ENCODE measurements around the gene TRIM5. TPM values are rescaled to one million over a fixed set of nuclear protein-coding genes. Genes with fewer than 3 reads are reported as not detected.
"Not testable (repeated sequence)": the region's sequence is repeated elsewhere in the genome, so short reads cannot be mapped to it uniquely, and the experiment has no call there.

TRIM5 gene
- polyA plus RNA-seq, 3 donors, result 9.4 to 14.4 (median 10.6) TPM

GRCh38 chr11:5682890-5683441, 1.9 kb downstream of the TRIM5 start:
- H3K27me3 Mint-ChIP-seq (ENCODE audit: low read depth in 3 of 3); H3K4me3 ChIP-seq (replicated peaks in 1 of 3; ENCODE audit: low read depth in 2 of 3, low read length in 3 of 3); H3K9me3 Mint-ChIP-seq; H3K27ac ChIP-seq (ENCODE audit: low read depth in 1 of 2, low read length in 2 of 2); H3K27me3 ChIP-seq (ENCODE audit: control insufficient read depth in 2 of 2, insufficient read depth in 2 of 2, low read length in 2 of 2); H3K4me2 ChIP-seq (replicated peaks; ENCODE audit: extremely low read depth, low read length, poor library complexity, severe bottlenecking); H3K4me3 Mint-ChIP-seq; H2AFZ ChIP-seq (ENCODE audit: insufficient read depth, low read depth, low read length, poor library complexity, severe bottlenecking); intact Hi-C loops (cut with micrococcal nuclease); H3K9ac ChIP-seq (ENCODE audit: insufficient read depth, low read length, poor library complexity, severe bottlenecking); DNase-seq; H3K9me3 ChIP-seq (replicated peaks in 1 of 2; ENCODE audit: control insufficient read depth in 1 of 2, insufficient read depth in 1 of 2, low read length in 2 of 2): not testable (repeated sequence)
- Histone ChIP-seq H4K20me1 (ENCODE audit: insufficient read depth, low read length) (peaks cover 20% of the 10 kb centered on the region), H3K36me3 (replicated peaks in 1 of 2; ENCODE audit: control insufficient read depth in 1 of 2, insufficient read depth in 2 of 2, low read length in 2 of 2) (peaks cover 21 to 34% of the 10 kb centered on the region in 2 donors), H3K79me2 (ENCODE audit: insufficient read depth, low read length) (peaks cover 55% of the 10 kb centered on the region), H3K4me1 (ENCODE audit: control insufficient read depth in 1 of 2, insufficient read depth in 2 of 2, low read length in 2 of 2) (peaks cover 12 to 17% of the 10 kb centered on the region in 2 donors)
- 89% methylated on average over 13 of the region's 33 CpGs for WGBS (ENCODE audit: insufficient coverage)
- Mint-ChIP-seq H3K36me3 (peaks cover 32 to 40% of the 10 kb centered on the region in 2 donors), H3K27ac (peak overlapping the region in 2 of 7 donors; percentile 97 to 99), H3K4me1 (peaks cover 19% of the 10 kb centered on the region)

DNA sequence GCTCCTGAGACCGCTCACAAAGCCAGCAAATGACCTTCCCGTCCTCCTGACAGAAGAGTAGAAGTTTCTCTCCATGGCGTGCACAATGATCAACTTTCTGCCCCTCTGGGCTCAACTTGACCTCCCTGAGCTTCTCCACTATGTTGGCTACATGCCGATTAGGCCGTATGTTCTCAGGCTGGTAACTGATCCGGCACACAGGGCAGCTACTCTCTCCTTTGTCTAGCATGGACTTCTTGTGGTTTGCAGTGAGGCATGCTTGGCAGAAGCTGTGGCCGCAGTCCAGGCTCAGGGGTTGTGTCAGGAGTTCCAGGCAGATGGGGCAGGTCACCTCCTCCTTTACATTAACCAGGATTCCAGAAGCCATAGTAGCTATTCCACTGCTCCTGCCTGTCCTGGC, 5.1 kb downstream of the TRIM5 start:
- H3K36me3 Mint-ChIP-seq, result peaks cover 45 to 66% of the 10 kb centered on the region in 2 donors
- no peak overlapping the region for H3K9ac ChIP-seq (ENCODE audit: insufficient read depth, low read length, poor library complexity, severe bottlenecking)
- H3K27ac ChIP-seq (ENCODE audit: low read depth in 1 of 2, low read length in 2 of 2), result no peak overlapping the region
- peaks cover 26 to 45% of the 10 kb centered on the region in 2 donors for H3K36me3 ChIP-seq (replicated peaks in 1 of 2; ENCODE audit: control insufficient read depth in 1 of 2, insufficient read depth in 2 of 2, low read length in 2 of 2)
- peak overlapping the region in 2 of 7 donors; percentile 9 to 31 for H3K27ac Mint-ChIP-seq
- no peak for DNase-seq
- H3K4me1 ChIP-seq (ENCODE audit: control insufficient read depth in 1 of 2, insufficient read depth in 2 of 2, low read length in 2 of 2), result peaks cover 6 to 13% of the 10 kb centered on the region in 2 donors
- H3K4me2 ChIP-seq (replicated peaks; ENCODE audit: extremely low read depth, low read length, poor library complexity, severe bottlenecking), result no peak overlapping the region
- H3K4me3 ChIP-seq (replicated peaks in 1 of 3; ENCODE audit: low read depth in 2 of 3, low read length in 3 of 3), result no peak overlapping the region
- peaks cover 15% of the 10 kb centered on the region for H3K4me1 Mint-ChIP-seq
- intact Hi-C loops (cut with micrococcal nuclease), result no loop called here
- TF ChIP-seq, protein P1, sequence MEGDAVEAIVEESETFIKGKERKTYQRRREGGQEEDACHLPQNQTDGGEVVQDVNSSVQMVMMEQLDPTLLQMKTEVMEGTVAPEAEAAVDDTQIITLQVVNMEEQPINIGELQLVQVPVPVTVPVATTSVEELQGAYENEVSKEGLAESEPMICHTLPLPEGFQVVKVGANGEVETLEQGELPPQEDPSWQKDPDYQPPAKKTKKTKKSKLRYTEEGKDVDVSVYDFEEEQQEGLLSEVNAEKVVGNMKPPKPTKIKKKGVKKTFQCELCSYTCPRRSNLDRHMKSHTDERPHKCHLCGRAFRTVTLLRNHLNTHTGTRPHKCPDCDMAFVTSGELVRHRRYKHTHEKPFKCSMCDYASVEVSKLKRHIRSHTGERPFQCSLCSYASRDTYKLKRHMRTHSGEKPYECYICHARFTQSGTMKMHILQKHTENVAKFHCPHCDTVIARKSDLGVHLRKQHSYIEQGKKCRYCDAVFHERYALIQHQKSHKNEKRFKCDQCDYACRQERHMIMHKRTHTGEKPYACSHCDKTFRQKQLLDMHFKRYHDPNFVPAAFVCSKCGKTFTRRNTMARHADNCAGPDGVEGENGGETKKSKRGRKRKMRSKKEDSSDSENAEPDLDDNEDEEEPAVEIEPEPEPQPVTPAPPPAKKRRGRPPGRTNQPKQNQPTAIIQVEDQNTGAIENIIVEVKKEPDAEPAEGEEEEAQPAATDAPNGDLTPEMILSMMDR (IDR thresholded peaks at IDR 0.05), result no peak
- peaks cover 0 to 2% of the 10 kb centered on the region in 2 donors for H3K9me3 ChIP-seq (replicated peaks in 1 of 2; ENCODE audit: control insufficient read depth in 1 of 2, insufficient read depth in 1 of 2, low read length in 2 of 2)
- WGBS (ENCODE audit: insufficient coverage), result 100% methylated on average over 3 of the region's 7 CpGs
- peaks cover 49% of the 10 kb centered on the region for H3K79me2 ChIP-seq (ENCODE audit: insufficient read depth, low read length)
- H2AFZ ChIP-seq (ENCODE audit: insufficient read depth, low read depth, low read length, poor library complexity, severe bottlenecking), result no peak overlapping the region
- H3K27me3 ChIP-seq (ENCODE audit: control insufficient read depth in 2 of 2, insufficient read depth in 2 of 2, low read length in 2 of 2), result no peaks in the 10 kb centered on the region
- peaks cover 22% of the 10 kb centered on the region for H4K20me1 ChIP-seq (ENCODE audit: insufficient read depth, low read length)
- H3K4me3 Mint-ChIP-seq, result no peak overlapping the region
- peaks cover 0 to 8% (median 2%) of the 10 kb centered on the region in 7 donors for H3K9me3 Mint-ChIP-seq
- no peaks in the 10 kb centered on the region for H3K27me3 Mint-ChIP-seq (ENCODE audit: low read depth in 3 of 3)
